C4-2B (cell line): ENCODE measurements around the gene UCP3.

ENCODE experiments used
- CTCF ChIP-seq: fragments of 450-650 bp; conservative IDR thresholded peaks from 2 replicates; pipeline ENCODE4 v1.5.1; 2017; ENCODE audit warnings: mild to moderate bottlenecking
- ZFX ChIP-seq: fragments of 450-650 bp; IDR thresholded peaks from 2 replicates; pipeline ENCODE4 v1.6.1; 2017

DNA sequence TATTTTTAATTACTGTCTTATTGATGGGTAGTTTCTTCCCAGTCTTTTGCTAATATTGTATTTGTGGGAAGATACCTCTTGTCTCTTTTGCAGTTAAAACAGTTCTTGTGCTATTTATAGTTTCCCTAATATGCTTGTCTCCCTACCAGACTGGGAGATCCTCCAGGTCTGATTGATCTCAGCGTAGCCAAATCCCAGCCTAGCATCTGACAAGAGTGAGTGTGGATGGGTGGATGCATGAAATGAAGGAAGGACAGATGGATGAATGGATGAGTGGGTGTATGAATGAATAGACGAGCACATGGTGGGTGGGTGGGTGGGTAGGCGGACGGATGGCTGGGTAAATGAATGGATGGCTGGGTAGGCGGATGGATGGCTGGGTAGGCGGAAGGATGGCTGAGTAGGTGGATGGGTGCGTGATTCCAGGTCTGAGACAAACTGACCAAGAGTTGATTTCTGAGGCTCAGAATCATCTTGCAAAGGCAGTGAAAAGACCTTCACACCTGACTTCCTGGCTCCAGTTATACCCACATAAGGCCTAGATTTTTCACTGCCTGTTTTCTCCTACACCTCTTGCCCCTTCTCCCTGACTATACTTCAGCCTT is 46.7 kb downstream of the UCP3 start:
- no peak for TF ChIP-seq CTCF
- no peak for TF ChIP-seq ZFX
